NT2/D1 (cell line): ENCODE results near the gene AK5.

Experiments
- SUZ12 ChIP-seq: IDR thresholded peaks from 2 replicates; pipeline ENCODE4 v1.6.1; 2011; ENCODE audit not compliant: insufficient read length, insufficient read depth; ENCODE audit errors: extremely low read depth
- YY1 ChIP-seq: IDR thresholded peaks from 2 replicates; pipeline ENCODE4 v1.6.1; 2011; ENCODE audit not compliant: insufficient read length, insufficient read depth

DNA sequence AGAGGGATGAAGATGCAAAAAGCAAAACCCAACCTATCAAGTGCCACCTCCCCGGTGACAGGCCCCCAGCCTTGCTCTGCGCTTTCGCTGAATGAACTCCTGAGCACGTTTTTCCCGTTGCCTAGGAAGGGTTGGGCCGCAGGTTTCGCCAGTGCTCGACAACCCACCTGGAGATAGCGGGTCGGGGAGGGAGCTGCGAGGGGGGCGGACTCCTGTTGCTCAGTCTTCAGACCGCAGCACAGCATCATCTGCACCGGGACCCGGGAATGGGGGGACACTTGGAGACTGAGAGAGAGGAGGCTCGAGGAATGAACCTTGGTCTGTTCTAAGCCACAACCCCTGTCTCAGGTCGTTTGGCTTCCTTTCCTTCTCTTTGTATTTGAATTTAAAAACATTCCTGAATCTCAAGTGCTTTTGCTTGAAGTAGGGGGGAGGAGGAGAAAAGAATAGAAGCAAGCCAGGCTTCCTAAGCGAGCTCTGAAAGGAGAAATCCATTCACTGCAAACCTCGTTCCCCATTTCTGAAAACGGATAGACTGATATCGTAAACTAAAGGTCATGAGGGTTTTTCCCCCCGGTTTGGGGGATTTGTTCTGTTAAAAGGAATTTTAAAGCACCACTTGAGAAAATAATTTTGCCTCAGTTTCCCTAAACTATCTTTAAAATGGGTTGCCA lies 1.2 kb downstream of the AK5 start:
- no peak for TF ChIP-seq YY1
- TF ChIP-seq SUZ12: no peak
